Panc1 (cell line): ENCODE measurements around the gene NTNG2. TPM values are rescaled to one million over a fixed set of nuclear protein-coding genes. Genes with fewer than 3 reads are reported as not detected.

Source experiments
- ATAC-seq: fragments of 200-7000 bp; cut with Tn5 transposase; 2 replicates; pipeline ENCODE4 v1.9.1; 2020; ENCODE audit warnings: mild to moderate bottlenecking, moderate library complexity
- BruUV-seq: library from RNA; stranded (reverse); fragments of 400-500 nt; replicated peaks from 2 replicates; lab custom pipeline; 2021; lab: Mats Ljungman, UMichigan
- CTCF ChIA-PET: fragments of 300-600 bp; sonication (Branson Sonifier 250); formaldehyde crosslinking; loops from one replicate; lab custom pipeline; 2022; ENCODE audit warnings: antibody characterized with exemption; lab: Charles Lee
- POLR2A ChIA-PET: fragments of 300-600 bp; sonication (Branson Sonifier 250); formaldehyde crosslinking; loops from one replicate; lab custom pipeline; 2022; ENCODE audit warnings: antibody characterized with exemption; lab: Charles Lee
- DNase-seq: peaks from one replicate; pipeline ENCODE4 v3.0.0-alpha.2; 2010; ENCODE audit warnings: low read depth, low spot score
- H3K27ac ChIP-seq: 2 replicates; pipeline ENCODE4 v1.5.1; 2011; ENCODE audit warnings: mild to moderate bottlenecking, low read length, inconsistent platforms
- H3K27me3 ChIP-seq: fragments of 200-500 bp; sonication (Bioruptor generic); 2 replicates; pipeline ENCODE4 v1.6.0; 2014; ENCODE audit warnings: low read length, inconsistent platforms; ENCODE audit not compliant: control insufficient read depth, insufficient read depth
- H3K36me3 ChIP-seq: fragments of 200-500 bp; sonication (Bioruptor generic); 2 replicates; pipeline ENCODE4 v1.5.1; 2014; ENCODE audit warnings: inconsistent platforms, mild to moderate bottlenecking, low read length, moderate library complexity; ENCODE audit not compliant: control insufficient read depth, insufficient read depth
- H3K4me1 ChIP-seq: 2 replicates; pipeline ENCODE4 v1.5.1; 2011; ENCODE audit warnings: inconsistent platforms, mild to moderate bottlenecking, low read length, moderate library complexity; ENCODE audit not compliant: control insufficient read depth, insufficient read depth
- H3K4me3 ChIP-seq, 2 experiments: 2 replicates each; pipeline ENCODE4 v1.5.1; 2011 to 2012; ENCODE audit warnings: low read depth in 2 of 2, low read length in 2 of 2, mild to moderate bottlenecking in 2 of 2, inconsistent platforms in 1 of 2, moderate library complexity in 1 of 2
- H3K9me3 ChIP-seq: fragments of 200-500 bp; sonication (Bioruptor generic); 2 replicates; pipeline ENCODE4 v1.5.1; 2014; ENCODE audit warnings: low read depth, mild to moderate bottlenecking, inconsistent platforms, low read length, moderate library complexity; ENCODE audit not compliant: control insufficient read depth, insufficient read depth
- POLR2AphosphoS5 ChIP-seq: IDR thresholded peaks from 2 replicates; pipeline ENCODE4 v1.6.1; 2012; ENCODE audit warnings: mild to moderate bottlenecking, low read depth, low read length, moderate library complexity
- SIN3A ChIP-seq: IDR thresholded peaks from 2 replicates; pipeline ENCODE4 v1.6.1; 2012; ENCODE audit warnings: low read depth, mild to moderate bottlenecking, low read length, moderate library complexity, borderline replicate concordance; ENCODE audit not compliant: insufficient read depth
- TCF7L2 ChIP-seq: IDR thresholded peaks from 2 replicates; pipeline ENCODE4 v1.6.1; 2011; ENCODE audit warnings: mild to moderate bottlenecking, low read depth, low read length, inconsistent platforms
- in situ Hi-C: cut with HindIII; loops from 2 replicates; pipeline ENCODE4 v1.10.0; 2016; ENCODE audit warnings: low sequenced_read_pairs, low pct_unique_long_range_greater_than_20kb
- intact Hi-C: fragments of 100-400 bp; cut with micrococcal nuclease; formaldehyde crosslinking; loops from one replicate; pipeline ENCODE4 v1.10.0; 2022; ENCODE audit not compliant: unreplicated experiment
- total RNA-seq: library from RNA; stranded (reverse); gene quantifications from one replicate; pipeline ENCODE4 v1.2.1, GENCODE V29; 2021; ENCODE audit not compliant: unreplicated experiment
- TF ChIP-seq, protein P1 (sequence below): fragments of 450-650 bp; IDR thresholded peaks from 2 replicates; pipeline ENCODE4 v1.5.1; 2017; ENCODE audit warnings: mild to moderate bottlenecking
- TF ChIP-seq, protein P2 (sequence below), 2 experiments: IDR thresholded peaks; 2 replicates each; pipeline ENCODE4 v1.6.1; 2011 to 2012; ENCODE audit warnings: low read depth in 2 of 2, control low read depth in 1 of 2, low read length in 1 of 2, mild to moderate bottlenecking in 1 of 2, moderate library complexity in 1 of 2; ENCODE audit not compliant: insufficient read depth in 1 of 2

The NTNG2 gene
- total RNA-seq, 1 experiment from 2014 or later, result 5.1 TPM

DNA sequence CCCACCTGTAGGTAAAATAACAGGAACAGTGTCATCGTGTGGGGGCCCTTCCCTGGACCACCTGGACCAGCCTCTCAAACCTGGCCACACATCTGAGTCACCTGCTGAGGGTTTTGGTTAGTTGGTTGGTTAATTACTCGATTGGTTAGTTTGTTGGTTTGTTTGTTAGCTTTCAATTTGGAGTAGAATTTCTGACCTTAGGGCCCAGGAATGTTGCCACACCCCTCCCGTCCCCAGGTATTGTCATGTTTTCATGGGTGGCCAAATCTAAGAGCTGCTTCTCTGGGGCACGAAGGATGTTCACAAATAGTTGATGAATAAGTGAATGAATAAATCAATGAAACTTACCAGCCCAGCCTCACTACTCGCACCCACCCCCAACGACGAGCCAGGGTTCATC, 21.9 kb downstream of the NTNG2 start:
- CTCF ChIA-PET, result no interaction called here
- no peaks in the 10 kb centered on the region for H3K27me3 ChIP-seq

DNA sequence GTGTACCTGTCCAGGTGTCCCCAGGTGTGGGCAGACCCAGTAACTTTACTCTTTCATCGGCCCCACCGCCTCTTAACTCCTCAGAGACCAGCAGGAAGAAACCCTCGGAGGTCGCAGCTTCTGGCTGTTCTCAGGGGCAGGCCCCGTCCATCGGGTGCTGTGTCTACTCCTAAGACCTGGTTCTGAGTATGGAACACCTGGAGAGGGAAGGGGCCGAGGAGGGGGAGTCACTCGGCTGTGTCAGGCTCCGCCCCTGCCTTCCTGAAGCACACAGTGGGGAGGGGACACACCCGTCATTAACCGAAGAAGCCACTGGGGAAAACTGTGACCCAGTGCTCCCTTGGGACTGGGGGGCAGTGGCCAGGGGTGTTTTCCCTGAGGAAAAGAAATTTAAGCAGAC, 22.3 kb downstream of the NTNG2 start:
- TF ChIP-seq, protein P1, sequence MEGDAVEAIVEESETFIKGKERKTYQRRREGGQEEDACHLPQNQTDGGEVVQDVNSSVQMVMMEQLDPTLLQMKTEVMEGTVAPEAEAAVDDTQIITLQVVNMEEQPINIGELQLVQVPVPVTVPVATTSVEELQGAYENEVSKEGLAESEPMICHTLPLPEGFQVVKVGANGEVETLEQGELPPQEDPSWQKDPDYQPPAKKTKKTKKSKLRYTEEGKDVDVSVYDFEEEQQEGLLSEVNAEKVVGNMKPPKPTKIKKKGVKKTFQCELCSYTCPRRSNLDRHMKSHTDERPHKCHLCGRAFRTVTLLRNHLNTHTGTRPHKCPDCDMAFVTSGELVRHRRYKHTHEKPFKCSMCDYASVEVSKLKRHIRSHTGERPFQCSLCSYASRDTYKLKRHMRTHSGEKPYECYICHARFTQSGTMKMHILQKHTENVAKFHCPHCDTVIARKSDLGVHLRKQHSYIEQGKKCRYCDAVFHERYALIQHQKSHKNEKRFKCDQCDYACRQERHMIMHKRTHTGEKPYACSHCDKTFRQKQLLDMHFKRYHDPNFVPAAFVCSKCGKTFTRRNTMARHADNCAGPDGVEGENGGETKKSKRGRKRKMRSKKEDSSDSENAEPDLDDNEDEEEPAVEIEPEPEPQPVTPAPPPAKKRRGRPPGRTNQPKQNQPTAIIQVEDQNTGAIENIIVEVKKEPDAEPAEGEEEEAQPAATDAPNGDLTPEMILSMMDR, result no peak
- TF ChIP-seq POLR2AphosphoS5, result no peak
- no peak for TF ChIP-seq SIN3A
- TF ChIP-seq, protein P2, sequence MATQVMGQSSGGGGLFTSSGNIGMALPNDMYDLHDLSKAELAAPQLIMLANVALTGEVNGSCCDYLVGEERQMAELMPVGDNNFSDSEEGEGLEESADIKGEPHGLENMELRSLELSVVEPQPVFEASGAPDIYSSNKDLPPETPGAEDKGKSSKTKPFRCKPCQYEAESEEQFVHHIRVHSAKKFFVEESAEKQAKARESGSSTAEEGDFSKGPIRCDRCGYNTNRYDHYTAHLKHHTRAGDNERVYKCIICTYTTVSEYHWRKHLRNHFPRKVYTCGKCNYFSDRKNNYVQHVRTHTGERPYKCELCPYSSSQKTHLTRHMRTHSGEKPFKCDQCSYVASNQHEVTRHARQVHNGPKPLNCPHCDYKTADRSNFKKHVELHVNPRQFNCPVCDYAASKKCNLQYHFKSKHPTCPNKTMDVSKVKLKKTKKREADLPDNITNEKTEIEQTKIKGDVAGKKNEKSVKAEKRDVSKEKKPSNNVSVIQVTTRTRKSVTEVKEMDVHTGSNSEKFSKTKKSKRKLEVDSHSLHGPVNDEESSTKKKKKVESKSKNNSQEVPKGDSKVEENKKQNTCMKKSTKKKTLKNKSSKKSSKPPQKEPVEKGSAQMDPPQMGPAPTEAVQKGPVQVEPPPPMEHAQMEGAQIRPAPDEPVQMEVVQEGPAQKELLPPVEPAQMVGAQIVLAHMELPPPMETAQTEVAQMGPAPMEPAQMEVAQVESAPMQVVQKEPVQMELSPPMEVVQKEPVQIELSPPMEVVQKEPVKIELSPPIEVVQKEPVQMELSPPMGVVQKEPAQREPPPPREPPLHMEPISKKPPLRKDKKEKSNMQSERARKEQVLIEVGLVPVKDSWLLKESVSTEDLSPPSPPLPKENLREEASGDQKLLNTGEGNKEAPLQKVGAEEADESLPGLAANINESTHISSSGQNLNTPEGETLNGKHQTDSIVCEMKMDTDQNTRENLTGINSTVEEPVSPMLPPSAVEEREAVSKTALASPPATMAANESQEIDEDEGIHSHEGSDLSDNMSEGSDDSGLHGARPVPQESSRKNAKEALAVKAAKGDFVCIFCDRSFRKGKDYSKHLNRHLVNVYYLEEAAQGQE (IDR thresholded peaks at IDR 0.05; ENCODE audit: insufficient read depth in 1 of 2, low read depth in 2 of 2, low read length in 1 of 2), result no peak
- TF ChIP-seq TCF7L2, result no peak
- H3K4me1 ChIP-seq, result peaks cover 3% of the 10 kb centered on the region; the same call in 1 of the 2 replicates
- in situ Hi-C loops (no loop called here), intact Hi-C loops (no loop called here)
- ATAC-seq (no peak), DNase-seq (no peak)
- ChIA-PET CTCF (no interaction called here), POLR2A (interaction anchor here (0.6 kb wide), 1 partner anchor 104 kb away, joined by 7 read pairs; the partner anchor contains the start of gene MED27)
- H3K36me3 ChIP-seq, result no peaks in the 10 kb centered on the region
- H3K27me3 ChIP-seq, result no peaks in the 10 kb centered on the region
- no peak overlapping the region for H3K4me3 ChIP-seq
- BruUV-seq, result no TSS peak
- no peaks in the 10 kb centered on the region for H3K9me3 ChIP-seq
- no peak overlapping the region for H3K27ac ChIP-seq

More for the DNA sequence above, 21.9 kb downstream of the NTNG2 start:
- TF ChIP-seq TCF7L2 (no peak), SIN3A (no peak), POLR2AphosphoS5 (no peak)
- TF ChIP-seq, protein P2 (IDR thresholded peaks at IDR 0.05; ENCODE audit: insufficient read depth in 1 of 2, low read depth in 2 of 2, low read length in 1 of 2), result no peak
- TF ChIP-seq, protein P1, result no peak
- Histone ChIP-seq H3K9me3 (no peaks in the 10 kb centered on the region), H3K36me3 (no peaks in the 10 kb centered on the region), H3K27ac (no peak overlapping the region), H3K4me1 (peaks cover 3% of the 10 kb centered on the region; the same call in 1 of the 2 replicates), H3K4me3 (no peak overlapping the region)
- intact Hi-C loops, result no loop called here
- DNase-seq (no peak), ATAC-seq (no peak)
- no TSS peak for BruUV-seq
- in situ Hi-C loops, result no loop called here
- POLR2A ChIA-PET, result interaction anchor here (0.6 kb wide), 1 partner anchor 104 kb away, joined by 7 read pairs; the partner anchor contains the start of gene MED27
